IMR-90 (cell line): ENCODE measurements around the gene SRPK2. TPM values are rescaled to one million over a fixed set of nuclear protein-coding genes. Genes with fewer than 3 reads are reported as not detected.

Experiments used
- ATAC-seq: fragments of 200-7000 bp; cut with Tn5 transposase; 2 replicates; pipeline ENCODE4 v1.9.1; 2020; ENCODE audit warnings: low read depth, mild to moderate bottlenecking, moderate library complexity
- BruUV-seq: library from RNA; stranded (reverse); fragments of 400-500 nt; replicated peaks from 2 replicates; lab custom pipeline; 2021; lab: Mats Ljungman, UMichigan
- CTCF ChIA-PET: fragments of 300-600 bp; formaldehyde crosslinking; extraction: SDS; loops from one replicate; lab custom pipeline; 2021; ENCODE audit warnings: antibody characterized with exemption; lab: Yijun Ruan, JAX
- POLR2A ChIA-PET: fragments of 300-600 bp; sonication (Branson Sonifier 250); formaldehyde crosslinking; loops from one replicate; lab custom pipeline; 2022; ENCODE audit warnings: antibody characterized with exemption; ENCODE audit not compliant: unreplicated experiment; lab: Charles Lee
- DNase-seq: peaks from one replicate; pipeline ENCODE4 v3.0.0; 2013
- H2AFZ ChIP-seq: replicated peaks from 2 replicates; pipeline ENCODE3; 2013; ENCODE audit warnings: low read length, mild to moderate bottlenecking; ENCODE audit not compliant: poor library complexity
- H2AK5ac ChIP-seq: 2 replicates; pipeline ENCODE4 v1.6.1; 2013; ENCODE audit warnings: low read depth, low read length, inconsistent platforms
- H2AK9ac ChIP-seq: replicated peaks from 2 replicates; pipeline ENCODE3; 2013; ENCODE audit warnings: mild to moderate bottlenecking, low read depth, low read length, moderate library complexity; ENCODE audit not compliant: poor library complexity
- H2BK120ac ChIP-seq: 2 replicates; pipeline ENCODE4 v1.6.1; 2013; ENCODE audit warnings: low read depth, low read length, inconsistent platforms
- H2BK15ac ChIP-seq: 3 replicates; pipeline ENCODE4 v1.6.1; 2013; ENCODE audit warnings: low read depth, low read length, inconsistent platforms
- H2BK20ac ChIP-seq: 2 replicates; pipeline ENCODE4 v1.6.1; 2013; ENCODE audit warnings: low read depth, mild to moderate bottlenecking, inconsistent platforms, low read length, moderate library complexity
- H2BK5ac ChIP-seq: 2 replicates; pipeline ENCODE4 v1.6.1; 2013; ENCODE audit warnings: mild to moderate bottlenecking, low read depth, low read length, inconsistent platforms; ENCODE audit not compliant: poor library complexity, severe bottlenecking
- H3K14ac ChIP-seq: replicated peaks from 2 replicates; pipeline ENCODE4 v1.6.1; 2013; ENCODE audit warnings: low read depth, low read length, inconsistent platforms
- H3K18ac ChIP-seq: 2 replicates; pipeline ENCODE4 v1.6.1; 2013; ENCODE audit warnings: low read depth, low read length, control low read depth
- H3K23ac ChIP-seq: 2 replicates; pipeline ENCODE4 v1.6.1; 2013; ENCODE audit warnings: low read depth, low read length, inconsistent platforms
- H3K27ac ChIP-seq: 2 replicates; pipeline ENCODE4 v1.5.1; 2013; ENCODE audit warnings: mild to moderate bottlenecking, control low read depth, low read length; ENCODE audit not compliant: insufficient read depth
- H3K27me3 ChIP-seq: 2 replicates; pipeline ENCODE4 v1.6.1; 2013; ENCODE audit warnings: low read length; ENCODE audit not compliant: control insufficient read depth, insufficient read depth
- H3K36me3 ChIP-seq: 2 replicates; pipeline ENCODE4 v1.6.1; 2013; ENCODE audit warnings: low read length, mixed read lengths; ENCODE audit not compliant: control insufficient read depth, insufficient read depth
- H3K4ac ChIP-seq: 2 replicates; pipeline ENCODE4 v1.6.1; 2013; ENCODE audit warnings: low read depth, low read length, inconsistent platforms
- H3K4me1 ChIP-seq: 2 replicates; pipeline ENCODE4 v1.6.1; 2013; ENCODE audit warnings: low read length, mixed read lengths; ENCODE audit not compliant: control insufficient read depth, insufficient read depth
- H3K4me2 ChIP-seq: 2 replicates; pipeline ENCODE4 v1.6.1; 2013; ENCODE audit warnings: low read depth, mild to moderate bottlenecking, control low read depth, low read length, moderate library complexity
- H3K4me3 ChIP-seq: 2 replicates; pipeline ENCODE4 v1.5.1; 2013; ENCODE audit warnings: low read depth, mild to moderate bottlenecking, control low read depth, low read length, moderate library complexity; ENCODE audit not compliant: insufficient read depth
- H3K56ac ChIP-seq: 2 replicates; pipeline ENCODE4 v1.6.1; 2013; ENCODE audit warnings: low read length, inconsistent platforms; ENCODE audit not compliant: insufficient read depth; ENCODE audit errors: extremely low read depth
- H3K79me1 ChIP-seq, 2 experiments: 2 replicates each; pipeline ENCODE4 v1.6.1; 2013; ENCODE audit warnings: low read length in 2 of 2, inconsistent platforms in 1 of 2, low read depth in 1 of 2
- H3K9ac ChIP-seq: 2 replicates; pipeline ENCODE4 v1.6.1; 2013; ENCODE audit warnings: low read depth, low read length, control low read depth
- H3K9me1 ChIP-seq: 2 replicates; pipeline ENCODE4 v1.6.1; 2013; ENCODE audit warnings: low read length, inconsistent platforms; ENCODE audit not compliant: insufficient read depth
- H3K9me3 ChIP-seq: 2 replicates; pipeline ENCODE4 v1.6.1; 2013; ENCODE audit warnings: low read length; ENCODE audit not compliant: control insufficient read depth, insufficient read depth
- H4K20me1 ChIP-seq: 2 replicates; pipeline ENCODE4 v1.6.1; 2013; ENCODE audit warnings: low read length, inconsistent platforms; ENCODE audit not compliant: insufficient read depth
- H4K5ac ChIP-seq: 2 replicates; pipeline ENCODE4 v1.6.1; 2013; ENCODE audit warnings: mild to moderate bottlenecking, low read depth, low read length, control low read depth
- H4K8ac ChIP-seq, 2 experiments: 2 replicates each; pipeline ENCODE4 v1.6.1; 2013; ENCODE audit warnings: low read depth in 2 of 2, low read length in 2 of 2, control low read depth in 1 of 2, inconsistent platforms in 1 of 2
- H4K91ac ChIP-seq: 2 replicates; pipeline ENCODE4 v1.6.1; 2013; ENCODE audit warnings: low read depth, low read length, inconsistent platforms; ENCODE audit not compliant: insufficient read depth
- CEBPB ChIP-seq: IDR thresholded peaks from 2 replicates; pipeline ENCODE4 v1.6.1; 2012; ENCODE audit warnings: low read depth, low read length, improper control_type of control experiment
- CHD1 ChIP-seq: IDR thresholded peaks from 2 replicates; pipeline ENCODE4 v1.6.1; 2012; ENCODE audit warnings: low read depth, low read length, improper control_type of control experiment
- FOS ChIP-seq: fragments of 150-350 bp; IDR thresholded peaks from 2 replicates; pipeline ENCODE4 v1.6.1; 2016; ENCODE audit warnings: low read depth, low read length
- MAFK ChIP-seq: IDR thresholded peaks from 2 replicates; pipeline ENCODE4 v1.6.1; 2012; ENCODE audit warnings: low read depth, low read length, improper control_type of control experiment
- MAZ ChIP-seq: IDR thresholded peaks from 2 replicates; pipeline ENCODE4 v1.6.1; 2012; ENCODE audit warnings: low read depth, mild to moderate bottlenecking, low read length, improper control_type of control experiment, moderate library complexity, borderline replicate concordance
- MXI1 ChIP-seq: IDR thresholded peaks from 2 replicates; pipeline ENCODE4 v1.6.1; 2012; ENCODE audit warnings: low read depth, mild to moderate bottlenecking, low read length, moderate library complexity, borderline replicate concordance
- NFE2L2 ChIP-seq: fragments of 150-350 bp; IDR thresholded peaks from 2 replicates; pipeline ENCODE4 v1.6.1; 2016; ENCODE audit warnings: low read depth, mild to moderate bottlenecking, low read length
- POLR2A ChIP-seq: IDR thresholded peaks from 2 replicates; pipeline ENCODE4 v1.6.1; 2012; ENCODE audit warnings: mild to moderate bottlenecking, low read depth, low read length
- RAD21 ChIP-seq: IDR thresholded peaks from 2 replicates; pipeline ENCODE4 v1.6.1; 2012; ENCODE audit warnings: low read length, improper control_type of control experiment
- RCOR1 ChIP-seq: IDR thresholded peaks from 2 replicates; pipeline ENCODE4 v1.6.1; 2012; ENCODE audit warnings: mild to moderate bottlenecking, low read length, improper control_type of control experiment; ENCODE audit not compliant: insufficient replicate concordance
- RFX5 ChIP-seq: IDR thresholded peaks from 2 replicates; pipeline ENCODE4 v1.8.0; 2012; ENCODE audit warnings: low read depth, mild to moderate bottlenecking, low read length, moderate library complexity
- SMC3 ChIP-seq: fragments of 150-350 bp; IDR thresholded peaks from 2 replicates; pipeline ENCODE4 v1.6.1; 2016; ENCODE audit warnings: low read depth, mild to moderate bottlenecking, antibody characterized with exemption, low read length, moderate library complexity
- USF2 ChIP-seq: fragments of 150-350 bp; IDR thresholded peaks from 2 replicates; pipeline ENCODE4 v1.6.1; 2017; ENCODE audit warnings: mild to moderate bottlenecking, antibody characterized with exemption, low read length, low read depth
- WGBS, 2 experiments: methylation state at CpG; one replicate each; pipeline versions ENCODE4 v1.1.5 to v1.1.7; 2013; ENCODE audit warnings: missing lambda C conversion rate in 2 of 2; ENCODE audit not compliant: insufficient read length in 1 of 2; ENCODE audit errors: extremely low coverage in 2 of 2; 5-methylcytosine and 5-hydroxymethylcytosine counted together
- dilution Hi-C: fragments of 300-500 bp; cut with HindIII; formaldehyde crosslinking; loops from one replicate; pipeline ENCODE4 v1.14.3; 2018; ENCODE audit warnings: low sequenced_read_pairs; ENCODE audit not compliant: unreplicated experiment
- in situ Hi-C: fragments of 300-500 bp; cut with MboI; formaldehyde crosslinking; loops from 3 replicates; pipeline ENCODE4 v1.14.3; 2019; ENCODE audit warnings: low sequenced_read_pairs, inconsistent platforms, mixed read lengths
- intact Hi-C: fragments of 100-400 bp; cut with micrococcal nuclease; formaldehyde crosslinking; loops from 2 replicates; pipeline ENCODE4 v1.10.0; 2022
- polyA plus RNA-seq, 3 experiments: library from polyadenylated mRNA; depleted of rRNA; stranded (reverse); fragments of >200 nt; gene quantifications; 2 replicates each; pipeline ENCODE4 v1.2.3, GENCODE V29; 2012; ENCODE audit warnings: low replicate concordance in 1 of 3
- total RNA-seq: library from RNA; depleted of rRNA; stranded (reverse); fragments of >200 nt; gene quantifications from 2 replicates; pipeline ENCODE4 v1.2.3, GENCODE V29; 2012
- TF ChIP-seq, protein P1 (sequence below): conservative IDR thresholded peaks from 2 replicates; pipeline ENCODE4 v1.5.1; 2012; ENCODE audit warnings: mild to moderate bottlenecking, low read depth, low read length, improper control_type of control experiment
- TF ChIP-seq, protein P2 (sequence below): fragments of 150-350 bp; IDR thresholded peaks from 2 replicates; pipeline ENCODE4 v1.6.1; 2016; ENCODE audit warnings: low read depth, mild to moderate bottlenecking, low read length, moderate library complexity, borderline replicate concordance

The SRPK2 gene
- total and polyA plus RNA-seq, 2 of the 4 experiments (the other 2 are of a cell fraction): 13.2 to 33.0 TPM

- POLR2A ChIA-PET: no interaction called here
- dilution Hi-C loops: no loop called here
- TF ChIP-seq USF2 (no peak), MAZ (no peak), SMC3 (no peak), MAFK (no peak), CEBPB (no peak), RAD21 (no peak), CHD1 (no peak), RFX5 (no peak), MXI1 (no peak), NFE2L2 (no peak), RCOR1 (no peak), POLR2A (no peak), FOS (no peak)
- TF ChIP-seq, protein P1, sequence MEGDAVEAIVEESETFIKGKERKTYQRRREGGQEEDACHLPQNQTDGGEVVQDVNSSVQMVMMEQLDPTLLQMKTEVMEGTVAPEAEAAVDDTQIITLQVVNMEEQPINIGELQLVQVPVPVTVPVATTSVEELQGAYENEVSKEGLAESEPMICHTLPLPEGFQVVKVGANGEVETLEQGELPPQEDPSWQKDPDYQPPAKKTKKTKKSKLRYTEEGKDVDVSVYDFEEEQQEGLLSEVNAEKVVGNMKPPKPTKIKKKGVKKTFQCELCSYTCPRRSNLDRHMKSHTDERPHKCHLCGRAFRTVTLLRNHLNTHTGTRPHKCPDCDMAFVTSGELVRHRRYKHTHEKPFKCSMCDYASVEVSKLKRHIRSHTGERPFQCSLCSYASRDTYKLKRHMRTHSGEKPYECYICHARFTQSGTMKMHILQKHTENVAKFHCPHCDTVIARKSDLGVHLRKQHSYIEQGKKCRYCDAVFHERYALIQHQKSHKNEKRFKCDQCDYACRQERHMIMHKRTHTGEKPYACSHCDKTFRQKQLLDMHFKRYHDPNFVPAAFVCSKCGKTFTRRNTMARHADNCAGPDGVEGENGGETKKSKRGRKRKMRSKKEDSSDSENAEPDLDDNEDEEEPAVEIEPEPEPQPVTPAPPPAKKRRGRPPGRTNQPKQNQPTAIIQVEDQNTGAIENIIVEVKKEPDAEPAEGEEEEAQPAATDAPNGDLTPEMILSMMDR: no peak
- TF ChIP-seq, protein P2, sequence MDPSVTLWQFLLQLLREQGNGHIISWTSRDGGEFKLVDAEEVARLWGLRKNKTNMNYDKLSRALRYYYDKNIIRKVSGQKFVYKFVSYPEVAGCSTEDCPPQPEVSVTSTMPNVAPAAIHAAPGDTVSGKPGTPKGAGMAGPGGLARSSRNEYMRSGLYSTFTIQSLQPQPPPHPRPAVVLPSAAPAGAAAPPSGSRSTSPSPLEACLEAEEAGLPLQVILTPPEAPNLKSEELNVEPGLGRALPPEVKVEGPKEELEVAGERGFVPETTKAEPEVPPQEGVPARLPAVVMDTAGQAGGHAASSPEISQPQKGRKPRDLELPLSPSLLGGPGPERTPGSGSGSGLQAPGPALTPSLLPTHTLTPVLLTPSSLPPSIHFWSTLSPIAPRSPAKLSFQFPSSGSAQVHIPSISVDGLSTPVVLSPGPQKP: no peak
- Histone ChIP-seq H4K20me1 (peaks cover 29% of the 10 kb centered on the region), H2AK5ac (no peak overlapping the region), H3K9me1 (0 out of 2 replicates have a peak, but pooled peaks cover 6% of the 10 kb centered on the region), H2BK120ac (no peak overlapping the region), H4K91ac (no peak overlapping the region), H3K9me3 (no peaks in the 10 kb centered on the region), H2BK20ac (no peak overlapping the region), H3K23ac (no peak overlapping the region), H2AFZ (no peak overlapping the region), H3K79me1 (peaks cover 41 to 61% of the 10 kb centered on the region in 2 experiments), H3K4me1 (no peaks in the 10 kb centered on the region), H2BK5ac (no peak overlapping the region), H3K56ac (no peak overlapping the region), H2BK15ac (no peak overlapping the region), H3K18ac (no peak overlapping the region), H3K4me2 (no peak overlapping the region), H3K27ac (no peak overlapping the region), H3K9ac (no peak overlapping the region), H4K8ac (no peak overlapping the region), H3K4me3 (no peak overlapping the region), H3K4ac (no peak overlapping the region), H3K36me3 (peaks cover 3% of the 10 kb centered on the region; the same call in 1 of the 2 replicates), H3K14ac (no peak overlapping the region), H4K5ac (no peak overlapping the region), H3K27me3 (no peaks in the 10 kb centered on the region), H2AK9ac (no peak overlapping the region)
- ATAC-seq: no peak
- in situ Hi-C loops: no loop called here
- CTCF ChIA-PET: no interaction called here
- intact Hi-C loops: no loop called here
- no peak for DNase-seq
- no TSS peak for BruUV-seq
- no CpG with 5 or more reads among the region's 3 CpGs for WGBS, 2 experiments
Observed at GRCh38 chr7:105230486-105230885, 158.2 kb downstream of the SRPK2 start.
